ENCODE results near the gene MUC5B. TPM values are rescaled to one million over a fixed set of nuclear protein-coding genes. Genes with fewer than 3 reads are reported as not detected.
A peak's percentile ranks its signal among the peaks of the same experiment; 100 is the strongest.
"Not testable (repeated sequence)": the region's sequence is repeated elsewhere in the genome, so short reads cannot be mapped to it uniquely, and the experiment has no call there.

The MUC5B gene
- total RNA-seq, result under 1 TPM in 3 of 4 donors, not detected in 1; 0.22 to 0.61 (median 0.29) TPM

- DNase-seq (ENCODE audit: low spot score in 2 of 2), result peak in 1 of 2 donors; percentile 85
- WGBS, 2 donors, result 51 to 67% methylated on average over 18 to 31 of the region's 36 CpGs
- no peak within 1 kb of the TSS for H3K4me3 ChIP-seq (ENCODE audit: low read depth, poor library complexity, severe bottlenecking)
- intact Hi-C loops (cut with DNase I; ENCODE audit: low total_unique reads), result no loop called here
- no peak for TF ChIP-seq POLR2A (IDR thresholded peaks at IDR 0.05)
- TF ChIP-seq CTCF (IDR thresholded peaks at IDR 0.05), result no peak
These were observed at the start of gene MUC5B for GRCh38 chr11:1222491-1223345. Gene MUC5B (plus strand): TSS chr11:1223066. CDS start chr11:1223124, 58 bp downstream.

GRCh38 chr11:1173396-1173795 is 49.5 kb upstream of the MUC5B start:
- DNase-seq (ENCODE audit: low spot score in 2 of 2); H3K4me3 ChIP-seq (ENCODE audit: low read depth, poor library complexity, severe bottlenecking); intact Hi-C loops (cut with DNase I; ENCODE audit: low total_unique reads): not testable (repeated sequence)
- WGBS, 2 donors, result 82 to 93% methylated on average over 3 of the region's 3 CpGs

GRCh38 chr11:1174441-1175370 is 48.2 kb upstream of the MUC5B start:
- DNase-seq (ENCODE audit: low spot score in 2 of 2), result no peak
- intact Hi-C loops (cut with DNase I; ENCODE audit: low total_unique reads), result no loop called here
- 88 to 90% methylated on average over 35 to 36 of the region's 39 CpGs for WGBS, 2 donors
- no peak overlapping the region for H3K4me3 ChIP-seq (ENCODE audit: low read depth, poor library complexity, severe bottlenecking)
- TF ChIP-seq POLR2A (IDR thresholded peaks at IDR 0.05), result no peak
- no peak for TF ChIP-seq CTCF (IDR thresholded peaks at IDR 0.05)

GRCh38 chr11:1175461-1176223 is 47.2 kb upstream of the MUC5B start:
- DNase-seq (ENCODE audit: low spot score in 2 of 2), result no peak
- H3K4me3 ChIP-seq (ENCODE audit: low read depth, poor library complexity, severe bottlenecking), result no peak overlapping the region
- WGBS, 2 donors, result 73 to 81% methylated on average over 22 of the region's 22 CpGs
- intact Hi-C loops (cut with DNase I; ENCODE audit: low total_unique reads), result no loop called here
- TF ChIP-seq CTCF (IDR thresholded peaks at IDR 0.05) (no peak), POLR2A (IDR thresholded peaks at IDR 0.05) (no peak)

- H3K4me3 ChIP-seq (ENCODE audit: low read depth, poor library complexity, severe bottlenecking), result no peak overlapping the region
- TF ChIP-seq CTCF (IDR thresholded peaks at IDR 0.05) (no peak), POLR2A (IDR thresholded peaks at IDR 0.05) (no peak)
- intact Hi-C loops (cut with DNase I; ENCODE audit: low total_unique reads), result no loop called here
- WGBS, 2 donors, result 86 to 89% methylated on average over 12 to 29 of the region's 32 CpGs
- DNase-seq (ENCODE audit: low spot score in 2 of 2), result no peak
These were observed 46.4 kb upstream of the MUC5B start for GRCh38 chr11:1176224-1177019.
